OCI-M2 (cell line): ENCODE data around the gene CCDC197.

Experiments used
- DNase-seq: peaks from one replicate; lab custom pipeline; 2025; ENCODE audit not compliant: unreplicated experiment; lab: John Stamatoyannopoulos, UW

Gene CCDC197

GRCh38 chr14:93997082-93997481 is at the start of gene CCDC197:
Gene CCDC197 (plus strand): TSS chr14:93997301. CDS start chr14:93998132, 831 bp downstream.
- DNase-seq: no peak

- DNase-seq: no peak
Measured at GRCh38 chr14:93949511-93950075, 47.5 kb upstream of the CCDC197 start.

DNA sequence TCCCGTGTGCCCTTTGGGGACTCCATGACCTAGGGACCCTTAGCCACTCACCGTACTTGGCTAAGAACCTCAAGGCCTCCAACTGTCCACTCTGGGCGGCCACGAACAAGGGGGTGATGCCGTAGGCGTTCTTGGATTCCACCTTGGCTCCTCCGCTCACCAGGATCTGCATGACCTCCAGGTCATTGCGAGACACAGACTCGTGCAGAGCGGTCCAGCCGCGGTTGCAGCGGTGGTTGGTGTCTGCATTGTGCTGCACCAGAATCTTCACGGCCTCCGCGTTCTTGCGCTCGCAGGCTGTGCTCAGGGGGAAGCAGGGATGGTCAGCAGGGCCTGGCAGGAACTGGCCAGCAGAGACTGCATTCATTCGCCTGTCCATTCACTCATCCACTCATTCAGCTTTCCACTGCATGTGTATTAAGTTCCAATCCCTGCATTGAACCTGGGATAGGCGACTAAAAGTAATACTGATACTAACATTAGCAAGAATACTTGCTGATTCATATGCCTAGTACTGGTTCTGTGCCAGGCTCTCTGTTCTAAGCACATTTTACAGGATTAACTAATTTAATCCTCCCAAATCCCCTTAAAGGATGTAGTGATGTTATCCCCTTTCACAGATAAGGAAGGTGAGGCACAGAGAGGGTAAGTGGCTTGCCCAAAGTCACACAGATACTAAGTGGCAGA is 46.0 kb upstream of the CCDC197 start:
- DNase-seq: no peak

DNA sequence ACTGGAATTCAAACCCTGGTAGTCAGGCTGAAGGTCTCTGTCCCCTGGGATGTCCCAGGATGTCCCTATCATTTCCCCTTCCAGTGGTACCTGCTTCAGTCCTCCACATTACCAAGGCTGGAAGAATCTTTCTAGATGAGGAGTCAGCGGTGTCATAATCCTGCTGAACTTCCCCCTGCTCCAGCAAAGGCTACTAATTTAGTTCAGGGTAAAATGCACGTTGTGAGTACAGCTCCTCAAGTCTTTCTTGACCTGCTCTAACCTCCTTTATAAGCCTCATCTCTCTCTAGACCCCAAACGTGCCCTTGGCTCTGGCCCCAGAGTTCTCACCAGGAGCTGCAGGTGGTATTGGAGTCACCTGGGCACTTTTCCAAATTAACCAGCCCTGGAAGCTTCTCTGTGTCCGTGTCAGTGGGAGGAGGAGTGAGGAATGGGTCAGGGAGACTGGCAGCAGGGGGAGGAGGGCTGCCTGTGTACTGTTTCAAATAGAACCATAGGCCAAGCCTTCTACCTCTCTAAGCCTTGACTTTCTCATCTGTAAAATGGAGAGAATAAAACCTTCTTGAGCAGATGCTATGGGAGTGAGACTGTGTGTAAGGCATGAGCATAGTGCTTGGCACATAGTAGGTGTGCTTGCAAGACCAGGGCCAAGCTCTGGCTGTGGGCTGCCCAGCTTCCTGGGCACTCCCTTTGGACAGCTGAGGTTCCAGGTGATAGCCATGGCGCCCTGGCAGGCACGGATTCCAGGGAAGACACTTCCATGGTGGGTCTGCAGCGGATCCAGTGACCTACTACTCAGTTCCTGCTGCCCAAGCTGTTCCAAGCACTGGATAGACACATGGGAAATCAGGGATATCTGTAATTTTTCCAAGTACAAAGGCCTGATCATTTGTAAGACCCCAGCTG is 45.2 kb upstream of the CCDC197 start:
- no peak for DNase-seq

DNA sequence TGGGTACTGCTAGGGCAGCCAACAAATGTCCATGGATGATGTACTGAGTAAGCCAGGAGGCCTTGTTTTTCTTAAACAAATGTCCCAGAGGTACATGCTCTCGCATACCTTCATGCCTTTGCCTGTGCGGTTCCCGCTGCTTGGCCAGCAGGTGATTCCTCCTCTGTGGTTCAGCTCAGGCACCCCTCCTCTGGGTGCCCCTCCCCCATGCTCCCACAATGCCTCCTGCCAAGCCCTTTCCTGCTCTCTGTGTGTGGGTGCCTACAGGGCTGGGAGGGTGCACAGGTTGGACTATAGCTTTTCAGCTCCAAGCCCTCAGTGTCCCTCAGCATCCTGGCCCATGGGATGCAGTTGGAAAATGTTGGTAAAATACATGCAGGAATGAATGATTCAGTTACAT is 44.3 kb upstream of the CCDC197 start:
- no peak for DNase-seq

DNA sequence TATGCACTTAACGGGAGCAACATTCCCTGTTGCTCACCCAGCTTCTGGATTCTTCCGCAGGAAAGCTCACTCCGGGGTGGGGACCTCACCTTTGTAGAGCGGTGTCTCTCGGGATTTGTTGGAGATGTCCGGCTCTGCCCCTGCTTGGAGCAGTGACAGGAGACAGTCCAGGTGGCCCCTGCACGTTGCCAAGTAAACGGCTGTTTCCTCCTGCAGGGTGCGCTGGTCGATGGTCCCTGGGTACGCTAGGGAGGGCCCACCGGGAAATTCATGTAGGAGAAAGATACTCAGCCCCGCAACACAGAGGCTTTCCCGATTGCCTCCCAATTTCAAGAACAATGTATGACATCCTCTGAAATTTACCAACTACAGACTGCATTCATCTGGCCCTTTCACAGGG is 43.8 kb upstream of the CCDC197 start:
- DNase-seq: no peak

DNA sequence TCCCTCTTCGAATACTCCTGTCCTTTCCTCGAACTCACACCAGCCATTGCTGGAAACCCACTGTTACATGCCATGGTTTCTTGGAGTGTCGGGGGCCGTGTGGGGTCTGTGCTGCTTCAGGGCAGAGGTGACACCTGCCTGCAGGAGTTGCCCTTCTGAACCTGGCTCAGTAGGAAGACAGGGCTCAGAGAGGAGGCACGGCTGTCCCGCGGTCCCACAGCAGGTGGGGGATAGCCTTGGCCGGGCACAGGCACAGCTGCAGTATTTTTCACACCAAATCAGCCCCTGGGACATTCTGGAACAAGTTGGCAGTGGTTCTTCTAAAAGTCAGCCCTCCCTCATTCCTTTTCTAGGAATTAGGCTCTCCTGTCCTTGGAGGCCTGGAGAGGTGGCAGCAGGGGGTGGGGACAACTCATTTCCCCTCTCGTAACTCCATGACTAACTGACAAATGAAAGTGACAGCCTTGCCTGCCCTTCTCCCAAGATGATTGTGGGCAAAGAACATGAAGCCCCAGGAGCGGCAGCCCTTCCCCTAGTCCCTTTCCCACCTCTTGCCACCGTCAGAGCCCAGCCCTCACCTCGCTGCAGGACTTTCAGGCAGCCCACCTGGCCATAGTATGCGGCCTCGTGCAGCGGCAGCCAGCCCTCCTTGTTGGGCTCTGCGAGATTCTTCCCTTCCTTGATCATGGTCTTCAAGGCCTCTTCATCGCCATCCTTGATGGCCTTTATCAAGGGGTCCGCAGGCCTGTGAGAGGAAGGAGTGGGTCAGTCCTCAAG is 43.2 kb upstream of the CCDC197 start:
- DNase-seq: no peak

- DNase-seq: no peak
Measured at GRCh38 chr14:93954516-93954830, 42.6 kb upstream of the CCDC197 start.

DNA sequence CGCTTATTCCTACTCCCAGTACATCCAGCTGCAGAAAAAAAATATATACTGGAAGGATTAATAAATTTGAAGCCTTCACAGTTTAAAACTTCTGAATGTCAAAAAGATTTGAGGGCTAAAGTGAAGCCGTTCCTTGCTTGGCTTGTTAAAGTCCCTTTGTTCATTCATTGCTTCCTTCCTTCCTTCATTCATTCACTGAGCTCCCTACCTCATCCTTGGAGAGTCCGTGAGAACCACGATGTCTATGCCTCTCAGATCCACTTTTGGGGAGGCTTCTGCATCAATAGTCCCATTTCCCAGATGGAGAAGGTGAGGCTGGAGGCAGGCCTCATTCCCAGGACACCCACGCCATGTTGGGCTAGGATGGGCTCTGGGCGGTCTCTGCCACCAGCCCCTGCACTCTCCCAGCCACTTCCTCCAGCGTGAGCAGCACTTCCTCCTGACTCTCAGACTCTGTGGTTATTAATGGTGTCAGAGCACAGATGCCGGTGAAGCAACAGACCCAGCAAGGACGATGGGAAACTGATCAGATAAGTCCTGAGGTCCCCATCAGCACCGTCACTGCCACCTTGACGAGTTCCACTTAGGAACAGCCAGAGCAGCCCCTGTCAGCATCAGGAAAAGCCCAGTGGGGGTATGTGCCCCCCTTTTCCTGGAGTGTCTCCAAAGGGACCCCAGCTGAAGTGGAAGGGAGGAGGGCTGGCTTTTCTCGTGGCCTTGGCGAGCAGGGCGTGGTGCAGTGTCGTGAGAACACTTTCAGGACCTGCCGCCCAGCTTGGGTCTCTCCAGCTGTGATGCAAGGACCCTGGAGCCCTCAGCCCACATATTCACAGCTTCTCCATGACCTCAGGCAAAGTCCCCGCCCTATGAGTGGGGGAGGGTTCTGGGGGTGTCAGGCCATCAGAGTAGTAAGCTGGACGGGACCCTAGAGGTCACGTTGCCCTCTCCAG is 41.9 kb upstream of the CCDC197 start:
- no peak for DNase-seq

GRCh38 chr14:93955850-93956481 is 41.1 kb upstream of the CCDC197 start:
- DNase-seq: no peak

DNA sequence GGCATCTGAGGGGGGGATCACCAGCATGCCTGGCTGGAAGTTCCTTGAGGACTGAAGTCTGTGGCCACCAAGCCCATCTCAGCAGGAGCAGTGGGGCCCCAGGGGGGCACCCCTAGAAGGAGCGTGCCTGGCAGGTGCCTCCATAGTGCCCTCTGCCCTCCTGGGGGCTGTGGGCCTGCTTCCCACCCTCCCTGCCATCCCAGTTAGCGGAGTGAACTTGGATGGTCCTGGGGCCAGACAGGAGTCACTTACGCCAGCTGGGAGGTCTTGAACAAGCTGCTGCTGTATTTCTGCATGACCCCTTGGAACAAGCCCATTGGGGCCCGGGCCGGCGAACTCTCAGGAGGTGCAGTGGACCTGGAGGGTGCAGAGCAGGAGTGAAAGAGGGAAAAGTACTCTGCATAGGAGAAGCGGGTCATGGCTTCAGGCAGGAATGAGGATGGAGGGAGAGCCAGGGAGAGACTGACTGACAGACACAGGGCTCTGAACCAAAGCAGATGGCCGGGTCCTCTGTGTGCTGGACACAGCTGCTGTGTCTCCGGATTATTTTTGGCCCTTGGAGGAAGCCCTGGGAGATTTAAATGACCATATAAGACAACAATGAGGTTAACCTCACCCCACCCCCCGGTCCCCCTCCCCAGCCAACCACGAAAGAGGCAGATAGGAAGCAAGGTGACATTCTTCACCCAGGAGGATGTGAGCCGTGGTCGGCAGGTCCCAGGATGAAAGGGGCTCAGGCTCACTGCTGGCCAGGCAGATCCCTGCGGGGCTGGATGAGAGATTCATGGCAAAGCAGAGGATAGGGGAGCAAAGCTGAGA is 40.4 kb upstream of the CCDC197 start:
- DNase-seq: no peak

DNA sequence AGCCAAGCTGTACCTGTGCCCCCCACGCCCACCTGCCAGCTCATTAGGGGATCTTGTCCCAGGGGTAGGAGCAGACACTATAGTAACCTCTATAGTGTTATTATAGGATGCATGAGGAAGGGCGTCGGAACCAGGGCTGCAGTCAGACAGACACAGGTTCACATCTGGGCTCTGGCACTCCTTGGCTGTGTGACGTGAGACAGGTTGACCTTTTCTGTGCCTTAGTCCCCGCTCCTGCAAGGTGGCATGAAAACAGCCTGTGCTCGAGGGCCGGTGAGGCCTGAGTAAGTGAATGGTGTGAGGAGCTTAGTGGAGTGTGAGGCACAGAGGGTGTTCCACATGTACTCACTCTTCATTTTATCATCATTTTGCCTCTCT is 39.8 kb upstream of the CCDC197 start:
- DNase-seq: no peak

DNA sequence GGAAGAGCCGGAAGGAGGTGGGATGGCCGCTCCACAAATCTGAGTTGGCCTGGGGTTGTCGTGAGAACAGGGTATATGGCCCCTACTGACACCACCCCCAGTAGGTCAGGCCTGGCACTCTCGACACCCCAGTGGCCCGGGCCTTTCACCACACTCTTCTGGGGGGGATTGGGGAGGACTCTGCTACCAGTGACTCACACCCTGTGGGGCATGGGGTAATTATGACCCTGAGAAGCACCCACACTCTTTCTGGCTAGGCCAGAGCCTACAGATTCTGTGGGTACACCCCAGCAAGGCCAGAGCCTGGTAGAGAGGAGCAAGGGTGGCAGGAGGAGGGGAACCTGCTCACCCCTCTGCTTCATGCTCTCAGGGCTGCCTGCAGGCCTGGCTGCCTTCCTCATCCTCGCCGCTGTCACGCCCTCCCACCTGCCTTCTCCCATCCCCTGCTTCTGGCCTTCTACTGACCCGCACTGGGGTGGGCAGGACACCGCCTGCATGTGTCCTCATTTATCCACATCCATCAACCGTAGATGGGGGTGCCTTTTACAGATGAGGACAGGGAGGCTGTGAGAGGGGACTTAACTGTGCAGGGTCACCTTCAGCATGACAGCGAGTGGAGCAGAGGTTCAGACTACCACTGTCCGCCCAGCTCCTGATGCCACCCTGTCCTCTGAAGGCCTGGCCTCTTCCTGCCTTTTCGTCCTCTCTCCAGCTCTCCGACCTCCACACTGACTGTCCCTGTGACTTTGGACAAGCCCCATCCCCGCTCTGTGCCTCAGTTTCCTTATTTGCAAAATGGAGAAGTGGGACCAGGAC is 39.1 kb upstream of the CCDC197 start:
- DNase-seq: no peak

DNA sequence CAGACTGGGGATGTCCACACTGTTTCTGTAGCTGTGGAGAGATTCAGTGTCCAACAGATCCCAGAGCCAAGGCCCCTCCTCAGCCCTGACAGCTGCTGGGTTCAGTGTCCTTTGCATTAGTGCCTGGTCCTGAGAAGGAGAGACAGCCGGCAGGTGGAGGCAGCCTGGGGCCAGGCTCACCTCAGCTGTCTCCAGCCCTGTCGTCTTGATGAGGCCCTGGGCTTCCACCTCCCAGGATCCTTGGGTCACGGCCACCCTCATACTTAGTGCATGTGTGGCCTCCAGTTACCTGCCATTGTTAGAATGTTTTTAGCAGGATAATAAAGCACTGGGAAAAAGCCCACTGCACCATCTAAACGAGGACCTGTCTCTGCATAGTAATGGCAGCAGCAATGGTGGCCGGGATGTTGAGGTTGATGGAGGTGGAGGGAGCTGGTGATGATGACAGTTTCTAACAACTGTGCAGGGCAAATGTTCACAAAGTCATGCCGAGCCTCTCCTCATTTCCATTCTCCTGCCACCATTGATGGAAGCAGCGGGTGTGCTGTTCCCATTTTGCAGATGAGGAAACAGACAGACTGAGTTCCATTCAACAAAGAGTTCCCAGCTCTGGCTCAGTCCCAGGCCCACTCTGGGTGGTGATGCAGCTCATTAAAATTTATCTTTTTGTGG is 38.4 kb upstream of the CCDC197 start:
- no peak for DNase-seq

GRCh38 chr14:93959239-93960107 is 37.6 kb upstream of the CCDC197 start:
- no peak for DNase-seq

DNA sequence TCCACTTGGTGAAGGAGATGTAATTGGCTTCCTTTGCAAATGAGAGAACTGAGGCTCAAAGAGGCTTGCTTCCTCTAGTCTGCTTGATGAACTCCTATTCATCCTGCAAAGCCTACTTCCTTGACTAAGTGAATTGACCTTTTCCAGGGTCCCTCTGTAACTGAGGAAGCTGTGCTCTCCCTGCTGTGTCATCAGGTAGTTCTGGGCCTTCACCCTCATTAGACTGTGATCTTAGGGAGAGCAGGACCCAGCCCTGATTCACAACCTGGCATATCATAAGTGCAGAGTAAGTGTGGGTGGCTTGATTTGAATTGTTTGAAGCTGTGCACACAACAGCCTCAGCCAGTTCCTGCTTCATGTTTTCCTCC is 37.0 kb upstream of the CCDC197 start:
- no peak for DNase-seq
